CD4-positive, alpha-beta T cell treated with Interleukin-17A for 4 hours (primary cell): ENCODE results near the gene CACNB3.
"Not testable (repeated sequence)": the region's sequence is repeated elsewhere in the genome, so short reads cannot be mapped to it uniquely, and the experiment has no call there.

Experiments used
- DNase-seq: peaks from one replicate; pipeline ENCODE4 v3.0.0-alpha.2; 2020; ENCODE audit warnings: mixed read lengths

The CACNB3 gene

DNA sequence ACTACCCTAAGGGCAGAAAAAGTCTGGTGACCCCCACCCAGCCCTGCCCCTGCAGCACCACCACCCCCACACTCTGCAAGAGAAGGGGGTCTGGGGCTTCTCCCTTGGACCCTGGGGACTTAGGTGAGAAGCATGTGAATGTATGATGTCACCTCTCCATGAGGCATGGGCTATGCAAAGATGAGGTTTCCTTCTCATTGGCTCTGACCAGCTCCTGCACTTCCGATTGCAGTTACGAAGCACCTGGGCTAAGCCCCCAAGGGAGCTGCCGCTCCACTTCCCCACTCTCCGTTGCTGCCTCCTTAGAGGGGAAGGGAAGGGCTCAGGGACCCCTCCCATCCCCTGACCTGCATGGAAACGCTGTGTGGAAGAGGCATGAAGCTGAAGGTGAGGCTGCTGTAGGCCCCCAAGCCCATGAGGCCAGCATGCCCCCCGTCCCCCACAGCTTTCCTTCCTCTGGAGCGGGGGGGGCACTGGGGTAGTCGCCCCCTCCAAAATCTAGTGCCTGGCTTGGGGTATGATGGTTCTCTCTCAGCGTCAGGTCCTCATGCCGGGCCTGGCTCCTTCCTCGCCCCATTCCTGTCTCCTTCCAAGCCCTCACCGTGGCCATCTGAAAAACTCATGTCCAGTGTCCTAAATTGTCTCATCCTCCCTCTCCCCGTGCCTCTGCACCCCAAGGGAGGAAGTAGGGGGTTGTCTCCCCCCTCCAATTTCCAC lies 39.1 kb downstream of the CACNB3 start:
- DNase-seq, result no peak

DNA sequence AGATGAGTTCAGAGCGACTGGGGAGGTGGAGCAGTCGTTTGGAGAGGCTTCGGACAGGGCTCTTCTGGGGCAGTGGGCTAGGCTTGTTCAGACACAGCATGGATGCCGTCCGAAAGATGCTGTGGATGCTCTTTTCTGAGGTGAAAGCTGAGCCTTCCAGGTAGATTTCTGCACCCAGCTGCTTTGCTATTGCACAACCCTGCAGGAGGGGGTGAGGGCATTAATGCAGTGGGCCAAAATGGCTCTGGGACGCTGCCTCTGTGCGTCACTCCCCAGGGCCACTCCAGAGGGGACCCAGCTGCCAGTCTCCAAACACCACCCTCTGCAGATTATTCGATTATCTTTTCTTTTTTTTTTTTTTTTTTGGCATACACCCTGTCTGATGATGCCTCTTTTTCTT lies 39.7 kb downstream of the CACNB3 start:
- DNase-seq, result no peak

DNA sequence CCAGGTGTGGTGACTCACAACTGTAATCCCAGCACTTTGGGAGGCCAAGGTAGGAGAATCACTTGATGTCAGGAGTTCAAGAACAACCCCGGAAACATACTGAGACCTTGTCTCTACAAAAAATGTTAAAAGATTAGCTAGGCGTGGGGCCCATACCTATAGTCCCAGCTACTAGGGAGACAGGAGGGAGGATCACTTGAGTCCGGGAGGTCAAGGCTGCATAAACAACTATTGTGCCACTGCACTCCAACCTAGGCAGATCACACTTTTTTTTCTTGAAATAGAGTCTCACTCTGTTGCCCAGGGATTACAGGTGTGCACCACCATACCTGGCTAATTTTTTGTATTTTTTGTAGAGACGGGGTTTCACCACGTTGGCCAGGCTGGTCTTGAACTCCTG lies 41.3 kb downstream of the CACNB3 start:
- no peak for DNase-seq

DNA sequence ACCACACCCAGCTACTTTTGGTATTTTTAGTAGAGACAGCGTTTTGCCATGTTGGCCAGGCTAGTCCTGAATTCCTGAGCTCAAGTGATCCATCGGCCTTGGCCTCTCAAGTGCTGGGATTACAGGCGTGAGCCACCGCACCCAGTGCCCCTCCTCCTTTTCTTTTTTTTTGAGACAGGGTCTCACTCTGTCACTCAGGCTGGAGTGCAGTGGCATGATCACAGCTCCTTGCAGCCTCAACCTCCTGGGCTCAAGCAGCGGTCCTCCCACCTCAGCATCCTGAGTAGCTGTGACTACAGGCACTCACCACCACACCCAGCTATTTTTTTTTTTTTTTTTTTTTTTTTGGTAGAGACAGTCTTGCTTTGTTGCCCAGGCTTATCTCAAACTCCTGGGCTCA lies 41.9 kb downstream of the CACNB3 start:
- not testable (repeated sequence) for DNase-seq

DNA sequence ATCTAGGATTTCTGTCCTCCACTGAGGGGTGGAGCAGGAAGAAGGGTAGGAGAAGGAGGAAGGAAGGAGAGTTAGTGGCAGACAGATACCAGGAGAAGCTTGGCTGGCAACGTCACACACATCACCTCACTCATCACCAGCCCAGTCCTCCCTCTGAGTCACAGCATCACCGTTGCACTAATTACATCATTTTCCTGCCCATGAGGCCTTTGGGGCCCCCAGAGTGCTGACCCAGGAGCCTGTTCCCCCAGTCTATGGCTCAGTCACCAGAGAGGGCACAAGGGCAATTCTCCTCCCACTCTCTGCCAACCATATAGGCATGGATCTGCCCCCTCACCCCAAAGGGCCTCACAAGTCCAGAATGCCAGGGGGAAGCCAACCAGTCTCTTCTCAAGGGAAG lies 42.8 kb downstream of the CACNB3 start:
- no peak for DNase-seq

DNA sequence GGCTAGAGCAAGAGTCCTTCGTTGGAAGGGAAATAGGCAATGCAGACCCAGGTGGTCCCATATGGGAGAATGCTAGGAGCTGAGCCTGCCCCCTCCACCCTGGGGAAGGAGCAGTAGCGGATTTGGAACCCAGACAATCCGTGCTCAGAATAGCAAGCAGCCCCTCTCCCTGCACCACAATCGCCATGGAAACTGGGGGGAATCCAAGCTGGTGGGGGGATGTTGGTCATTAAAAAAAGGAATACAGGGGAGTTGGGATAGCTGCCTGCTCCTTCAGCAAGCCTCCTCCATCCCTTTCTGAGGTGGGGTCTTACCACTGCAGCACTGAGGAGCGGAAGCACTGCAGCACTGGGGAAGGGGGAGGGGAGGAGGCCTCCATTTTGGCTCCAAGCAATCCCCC lies 44.5 kb downstream of the CACNB3 start:
- DNase-seq, result no peak

DNA sequence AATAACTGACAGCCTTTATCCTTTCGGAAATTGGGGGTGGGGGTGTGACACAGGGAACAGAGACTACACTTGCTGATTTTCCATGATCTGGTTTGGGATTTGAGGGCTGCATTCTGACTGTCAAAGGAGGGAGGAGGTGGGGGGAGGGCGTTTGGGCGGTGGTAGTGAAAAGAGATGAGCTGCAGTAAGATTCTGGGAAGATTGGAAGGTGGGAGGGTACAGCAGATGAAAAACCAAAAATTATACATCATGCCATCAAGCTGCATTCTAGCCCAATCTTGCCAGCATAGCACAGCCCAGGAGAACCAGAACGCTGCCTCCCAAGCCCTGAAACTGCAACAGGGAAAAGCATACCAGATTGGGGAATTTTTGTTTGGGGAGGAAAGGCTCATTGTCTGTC lies 45.0 kb downstream of the CACNB3 start:
- DNase-seq, result no peak

DNA sequence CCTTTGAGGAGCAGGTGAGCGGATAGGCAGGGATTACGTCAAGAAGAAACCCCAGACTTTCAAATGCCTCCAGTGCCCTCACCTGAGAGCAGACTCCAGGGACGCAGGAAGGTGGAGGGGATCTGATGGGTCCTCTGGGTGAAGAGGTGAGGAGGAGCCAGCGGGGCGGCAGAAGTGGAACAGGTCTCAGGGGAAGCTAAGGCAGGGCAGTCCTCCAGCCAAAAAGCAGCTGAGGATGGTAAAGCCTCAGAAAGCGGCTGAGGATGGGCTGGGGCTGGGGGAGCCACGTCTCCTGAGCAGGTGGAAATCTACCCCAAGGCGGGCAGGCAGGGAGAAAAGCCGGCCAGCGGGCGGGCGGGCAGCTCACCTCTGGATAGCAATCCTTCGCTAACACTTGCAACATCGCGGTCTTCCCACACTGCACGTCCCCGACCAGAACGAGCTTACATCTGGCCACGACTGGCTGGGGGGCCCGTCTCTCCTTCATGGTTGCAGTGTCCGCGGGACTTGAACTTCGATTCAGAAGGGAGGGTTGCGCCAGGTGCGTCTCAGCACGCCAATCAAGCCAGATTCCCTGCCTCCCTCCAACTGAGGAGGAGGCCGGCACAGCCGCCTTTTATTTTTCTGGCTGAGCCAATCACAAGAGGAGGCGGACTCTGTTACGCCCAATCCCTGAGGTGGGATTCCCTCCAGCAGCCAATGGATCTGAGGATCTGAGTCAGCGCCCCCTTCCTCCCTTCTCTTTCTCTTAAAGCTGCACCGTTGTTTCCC lies 47.2 kb downstream of the CACNB3 start, which contains the start of gene RND1:
Gene RND1, minus strand, starts transcription at position 590 of the 771 bp plus-strand sequence. Its CDS starts 103 bp downstream, at position 487.
- DNase-seq, result peak; percentile 88

DNA sequence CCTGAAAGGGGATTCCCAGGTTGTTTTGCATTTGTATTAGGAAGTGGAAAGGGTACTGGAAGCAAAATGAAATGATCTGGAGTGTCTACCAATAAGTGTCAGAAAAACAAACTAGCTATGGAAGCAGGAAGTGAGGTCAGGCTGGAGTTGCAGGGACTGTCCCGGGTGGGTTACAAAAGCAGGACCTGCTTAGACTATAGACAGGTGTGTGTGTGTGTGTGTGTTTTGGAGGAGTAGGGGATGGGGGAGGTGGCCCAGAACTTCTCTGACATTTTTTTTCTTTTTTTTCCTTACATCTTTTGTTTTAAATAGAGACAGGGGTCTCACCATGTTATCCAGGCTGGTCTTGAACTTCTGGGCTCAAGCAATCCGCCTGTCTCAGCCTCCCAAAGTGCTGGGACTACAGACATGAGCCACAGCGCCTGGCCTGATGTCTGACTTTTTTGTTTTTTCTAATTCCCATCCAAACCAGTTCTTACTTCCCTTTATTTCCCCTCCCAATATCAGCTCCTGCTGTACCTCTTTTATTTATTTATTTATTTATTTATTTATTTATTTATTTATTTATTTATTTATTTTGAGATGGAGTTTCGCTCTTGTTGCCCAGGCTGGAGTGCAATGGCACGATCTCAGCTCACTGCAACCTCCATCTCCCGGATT lies 47.9 kb downstream of the CACNB3 start:
- DNase-seq, result no peak

DNA sequence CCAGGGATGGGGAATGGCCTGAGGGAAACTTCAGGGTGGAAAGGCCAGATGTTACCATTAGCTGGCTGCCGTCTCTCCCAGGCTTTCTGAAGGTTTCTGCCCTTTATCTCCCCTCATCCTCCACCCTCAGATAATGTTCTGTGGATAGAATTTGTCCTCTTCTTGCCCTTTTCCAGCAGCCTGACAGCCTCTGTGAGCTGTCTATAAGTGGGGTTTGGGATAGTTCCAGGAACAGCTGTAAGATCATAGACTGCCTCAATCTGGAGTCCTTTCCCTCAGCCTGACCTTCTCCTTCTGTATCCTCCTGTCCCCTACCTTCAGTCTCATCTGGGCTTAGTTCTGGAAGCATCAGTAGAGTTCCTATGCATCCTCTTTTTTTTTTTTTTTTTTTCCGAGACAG lies 50.2 kb downstream of the CACNB3 start:
- no peak for DNase-seq

DNA sequence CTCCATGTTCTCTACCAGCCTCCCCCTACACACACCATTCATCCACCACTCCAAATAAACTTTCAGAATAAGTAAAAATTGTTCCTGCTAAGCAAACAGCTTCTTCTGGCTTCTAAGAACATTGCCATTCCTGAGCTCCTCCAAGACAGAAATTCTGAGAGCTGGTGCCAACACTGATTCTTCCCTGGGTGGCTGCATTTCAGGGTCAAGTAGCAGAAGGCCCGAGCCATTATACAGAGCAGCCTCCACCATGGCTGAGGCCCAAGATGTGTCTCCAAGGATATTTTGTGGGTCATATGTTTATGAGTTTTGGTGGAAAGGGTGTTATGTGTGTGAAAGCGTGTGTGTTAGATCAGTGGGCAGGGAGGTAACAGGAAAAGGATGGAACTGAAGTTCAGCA lies 50.9 kb downstream of the CACNB3 start:
- no peak for DNase-seq

DNA sequence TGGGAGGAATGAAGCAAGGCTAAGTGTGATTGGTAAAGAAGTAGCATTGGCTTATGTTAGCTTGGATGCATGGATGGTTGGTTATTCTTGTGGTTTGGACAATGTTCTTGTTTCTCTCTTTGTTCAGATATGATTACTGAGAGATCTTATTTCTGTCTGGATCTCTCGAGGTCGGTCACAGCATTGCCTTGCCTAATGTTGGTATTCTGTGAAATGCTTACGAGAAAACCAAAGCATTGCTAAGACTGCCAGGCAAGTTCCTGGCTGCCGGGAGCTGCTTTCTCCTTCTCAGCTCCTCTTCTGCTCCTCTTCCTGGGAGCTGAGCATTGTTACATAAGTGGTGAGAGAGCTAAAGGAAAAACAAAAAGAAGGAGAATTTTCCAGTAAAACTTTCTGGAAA lies 54.8 kb downstream of the CACNB3 start:
- no peak for DNase-seq

DNA sequence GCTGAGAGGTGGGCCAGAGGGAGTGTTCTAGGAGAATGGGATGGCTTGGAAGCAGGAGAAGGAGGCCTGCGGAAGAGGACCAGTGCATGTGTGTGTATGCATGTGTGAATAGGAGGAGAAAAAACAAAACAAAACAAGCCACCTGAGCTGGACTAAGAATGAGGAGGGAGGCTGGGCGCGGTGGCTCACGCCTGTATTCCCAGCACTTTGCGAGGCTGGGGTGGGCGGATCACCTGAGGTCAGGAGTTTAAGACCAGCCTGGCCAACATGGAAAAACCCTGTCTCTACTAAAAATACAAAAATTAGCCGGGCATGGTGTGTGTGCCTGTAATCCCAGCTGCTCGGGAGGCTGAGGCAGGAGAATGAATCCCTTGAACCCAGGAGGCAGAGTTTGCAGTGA lies 55.2 kb downstream of the CACNB3 start:
- DNase-seq, result not testable (repeated sequence)

DNA sequence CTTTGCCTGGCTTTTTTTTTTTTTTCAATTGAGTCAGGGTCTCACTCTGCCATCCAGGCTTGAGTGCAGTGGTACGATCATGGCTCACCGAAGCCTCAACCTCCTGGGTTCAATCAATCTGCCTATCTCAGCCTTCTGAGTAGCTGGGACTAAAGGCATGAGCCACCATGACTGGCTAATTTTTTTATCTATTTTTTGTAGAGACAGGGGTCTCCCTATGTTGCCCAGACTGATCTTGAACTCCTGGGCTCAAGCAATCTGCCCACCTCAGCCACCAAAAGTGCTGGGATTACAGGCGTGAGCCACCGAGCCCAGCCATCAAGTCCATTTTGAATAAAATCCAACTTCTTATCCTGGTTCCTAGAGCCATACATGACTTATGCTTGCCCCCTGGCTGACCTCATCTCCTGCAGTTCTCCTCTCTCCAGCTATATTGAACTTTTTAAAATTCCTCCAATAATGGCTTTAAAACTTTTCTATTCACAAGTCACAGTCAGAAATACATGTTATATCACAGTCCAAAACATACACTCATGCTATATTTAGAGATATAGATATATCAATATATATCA lies 57.7 kb downstream of the CACNB3 start:
- no peak for DNase-seq
